Tibial nerve (tissue), 3 donors: ENCODE results near the gene AFAP1.

ENCODE experiments used
- POLR2A ChIP-seq, 2 donors: fragments of 450-650 bp; IDR thresholded peaks; one replicate each; pipeline ENCODE4 v1.6.1; 2017; ENCODE audit warnings: antibody characterized with exemption in 2 of 2, mild to moderate bottlenecking in 2 of 2, moderate library complexity in 2 of 2
- TF ChIP-seq, protein P1 (sequence below), 5 experiments: fragments of 200-600 bp in 3 of 5; fragments of 450-650 bp in 2 of 5; sonication (generic) in 3 of 5; IDR thresholded peaks; one replicate each; pipeline ENCODE4 v1.5.1; 2016 to 2019; ENCODE audit warnings: antibody characterized with exemption in 5 of 5, mild to moderate bottlenecking in 3 of 5, moderate library complexity in 2 of 5

DNA sequence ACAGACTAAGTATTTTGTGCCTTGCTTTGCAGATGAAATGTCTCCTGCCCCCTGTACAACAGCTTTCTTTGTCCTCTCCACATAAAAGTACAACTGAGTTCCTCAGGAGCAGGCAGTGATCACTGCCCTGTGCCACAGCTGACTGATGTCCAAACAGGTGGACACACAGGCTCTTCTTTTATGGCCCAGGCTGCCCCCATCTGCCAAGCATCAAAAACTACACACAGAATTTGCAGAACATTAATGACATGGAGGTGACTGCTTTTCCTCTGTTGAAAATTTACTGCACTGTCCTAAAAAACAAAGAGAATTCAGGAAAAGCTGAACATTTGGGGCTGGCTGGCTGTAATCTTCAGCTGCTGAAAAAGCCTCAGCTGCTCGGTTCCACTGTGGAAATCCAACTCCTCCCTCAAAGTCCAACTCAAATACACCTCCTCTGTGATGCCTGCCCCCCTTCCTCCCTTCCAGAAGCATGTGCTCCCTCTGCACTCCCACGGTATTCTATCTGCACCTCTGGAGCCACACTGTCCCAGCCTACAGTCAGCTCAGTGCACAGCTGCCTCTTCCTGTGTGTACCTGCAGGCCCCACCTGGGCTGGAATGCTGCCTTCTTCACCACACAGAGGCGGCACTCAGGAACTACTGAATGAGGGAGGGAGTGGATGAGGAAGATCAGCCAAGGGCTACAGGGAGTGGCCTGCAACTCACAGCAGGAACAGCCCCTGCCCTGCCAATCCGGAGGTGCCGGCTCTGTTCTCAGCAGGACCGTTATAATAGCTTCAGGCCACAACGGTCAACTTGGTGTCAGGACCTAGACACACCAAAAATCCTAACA lies 10.3 kb downstream of the AFAP1 start:
- TF ChIP-seq, protein P1, sequence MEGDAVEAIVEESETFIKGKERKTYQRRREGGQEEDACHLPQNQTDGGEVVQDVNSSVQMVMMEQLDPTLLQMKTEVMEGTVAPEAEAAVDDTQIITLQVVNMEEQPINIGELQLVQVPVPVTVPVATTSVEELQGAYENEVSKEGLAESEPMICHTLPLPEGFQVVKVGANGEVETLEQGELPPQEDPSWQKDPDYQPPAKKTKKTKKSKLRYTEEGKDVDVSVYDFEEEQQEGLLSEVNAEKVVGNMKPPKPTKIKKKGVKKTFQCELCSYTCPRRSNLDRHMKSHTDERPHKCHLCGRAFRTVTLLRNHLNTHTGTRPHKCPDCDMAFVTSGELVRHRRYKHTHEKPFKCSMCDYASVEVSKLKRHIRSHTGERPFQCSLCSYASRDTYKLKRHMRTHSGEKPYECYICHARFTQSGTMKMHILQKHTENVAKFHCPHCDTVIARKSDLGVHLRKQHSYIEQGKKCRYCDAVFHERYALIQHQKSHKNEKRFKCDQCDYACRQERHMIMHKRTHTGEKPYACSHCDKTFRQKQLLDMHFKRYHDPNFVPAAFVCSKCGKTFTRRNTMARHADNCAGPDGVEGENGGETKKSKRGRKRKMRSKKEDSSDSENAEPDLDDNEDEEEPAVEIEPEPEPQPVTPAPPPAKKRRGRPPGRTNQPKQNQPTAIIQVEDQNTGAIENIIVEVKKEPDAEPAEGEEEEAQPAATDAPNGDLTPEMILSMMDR (IDR thresholded peaks at IDR 0.05), result no peak
- no peak for TF ChIP-seq POLR2A (IDR thresholded peaks at IDR 0.05)
